CD14-positive monocyte (primary cell): ENCODE measurements around the gene IFNL1. TPM values are rescaled to one million over a fixed set of nuclear protein-coding genes. Genes with fewer than 3 reads are reported as not detected.

Source experiments
- DNase-seq, 3 donors: peaks; one replicate each; pipeline ENCODE4 v3.0.0-alpha.2; 2011 to 2022
- H2AFZ ChIP-seq: 2 replicates; pipeline ENCODE4 v1.6.0; 2012; ENCODE audit warnings: mild to moderate bottlenecking, low read depth, low read length, inconsistent platforms; ENCODE audit not compliant: insufficient read depth, poor library complexity, severe bottlenecking
- H3K27ac ChIP-seq, 2 donors: 1 replicate in 1 of 2; 2 replicates in 1 of 2; pipeline ENCODE4 v1.5.1; 2012 to 2013; ENCODE audit warnings: low read length in 2 of 2, control low read depth in 1 of 2, inconsistent platforms in 1 of 2, low read depth in 1 of 2, mild to moderate bottlenecking in 1 of 2
- H3K27me3 ChIP-seq, 2 donors: one replicate each; pipeline versions ENCODE4 v1.6.0 to v1.6.1; 2011 to 2013; ENCODE audit warnings: low read length in 2 of 2; ENCODE audit not compliant: control insufficient read depth in 2 of 2, insufficient read depth in 2 of 2
- H3K36me3 ChIP-seq, 2 donors: replicated peaks in 1 of 2; 1 replicate in 1 of 2; 2 replicates in 1 of 2; pipeline versions ENCODE4 v1.5.1 to v1.6.1; 2012 to 2013; ENCODE audit warnings: low read length in 2 of 2, control low read depth in 1 of 2, inconsistent platforms in 1 of 2, mild to moderate bottlenecking in 1 of 2; ENCODE audit not compliant: insufficient read depth in 2 of 2, control insufficient read depth in 1 of 2
- H3K4me1 ChIP-seq, 2 donors: 1 replicate in 1 of 2; 2 replicates in 1 of 2; pipeline versions ENCODE4 v1.5.1 to v1.6.1; 2012 to 2013; ENCODE audit warnings: low read length in 2 of 2, control low read depth in 1 of 2, inconsistent platforms in 1 of 2, mild to moderate bottlenecking in 1 of 2, moderate library complexity in 1 of 2; ENCODE audit not compliant: insufficient read depth in 2 of 2, control insufficient read depth in 1 of 2
- H3K4me2 ChIP-seq: replicated peaks from 2 replicates; pipeline ENCODE3; 2012; ENCODE audit warnings: low read length, moderate library complexity, mild to moderate bottlenecking; ENCODE audit not compliant: poor library complexity, severe bottlenecking; ENCODE audit errors: extremely low read depth
- H3K4me3 ChIP-seq, 3 experiments: fragments of 200-600 bp in 1 of 3; sonication (generic) in 1 of 3; replicated peaks in 1 of 3; 1 replicate in 2 of 3; 2 replicates in 1 of 3; pipeline ENCODE4 v1.5.1; 2011 to 2013; ENCODE audit warnings: low read length in 3 of 3, mild to moderate bottlenecking in 3 of 3, control low read depth in 2 of 3, low read depth in 2 of 3, inconsistent platforms in 1 of 3, moderate library complexity in 1 of 3
- H3K79me2 ChIP-seq: 2 replicates; pipeline ENCODE4 v1.6.0; 2012; ENCODE audit warnings: mild to moderate bottlenecking, control low read depth, inconsistent platforms, low read length, moderate library complexity; ENCODE audit not compliant: insufficient read depth
- H3K9ac ChIP-seq: 2 replicates; pipeline ENCODE4 v1.6.0; 2017; ENCODE audit warnings: low read length, mild to moderate bottlenecking; ENCODE audit not compliant: insufficient read depth, poor library complexity, severe bottlenecking
- H3K9me3 ChIP-seq, 2 donors: replicated peaks in 1 of 2; 1 replicate in 1 of 2; 2 replicates in 1 of 2; pipeline versions ENCODE4 v1.5.1 to v1.6.1; 2012 to 2013; ENCODE audit warnings: low read length in 2 of 2, control low read depth in 1 of 2; ENCODE audit not compliant: control insufficient read depth in 1 of 2, insufficient read depth in 1 of 2
- H4K20me1 ChIP-seq: 2 replicates; pipeline ENCODE4 v1.6.0; 2012; ENCODE audit warnings: mild to moderate bottlenecking, low read length, control low read depth, moderate library complexity; ENCODE audit not compliant: insufficient read depth
- H3K27ac Mint-ChIP-seq, 7 donors: one replicate each; pipeline ENCODE4 v1.8.0; 2020; ENCODE audit warnings: mild to moderate bottlenecking in 7 of 7, mixed read lengths in 7 of 7, moderate library complexity in 6 of 7, inconsistent platforms in 2 of 7
- H3K27me3 Mint-ChIP-seq, 3 donors: one replicate each; pipeline ENCODE4 v1.8.0; 2021 to 2022; ENCODE audit warnings: low read depth in 3 of 3, mild to moderate bottlenecking in 3 of 3, mixed read lengths in 3 of 3, moderate library complexity in 3 of 3, inconsistent platforms in 1 of 3
- H3K36me3 Mint-ChIP-seq, 2 donors: one replicate each; pipeline ENCODE4 v1.8.0; 2020; ENCODE audit warnings: mixed read lengths in 2 of 2, inconsistent platforms in 1 of 2, mild to moderate bottlenecking in 1 of 2
- H3K4me1 Mint-ChIP-seq: one replicate; pipeline ENCODE4 v1.8.0; 2020; ENCODE audit warnings: mild to moderate bottlenecking, mixed read lengths
- H3K4me3 Mint-ChIP-seq, 2 donors: one replicate each; pipeline ENCODE4 v1.8.0; 2020; ENCODE audit warnings: mild to moderate bottlenecking in 2 of 2, mixed read lengths in 2 of 2, moderate library complexity in 1 of 2
- H3K9me3 Mint-ChIP-seq, 7 donors: one replicate each; pipeline ENCODE4 v1.8.0; 2020 to 2022; ENCODE audit warnings: mixed read lengths in 7 of 7, mild to moderate bottlenecking in 6 of 7, moderate library complexity in 6 of 7, inconsistent platforms in 2 of 7
- WGBS: methylation state at CpG from one replicate; pipeline ENCODE4 v1.1.5; 2013; ENCODE audit warnings: missing lambda C conversion rate; ENCODE audit not compliant: insufficient coverage; 5-methylcytosine and 5-hydroxymethylcytosine counted together
- intact Hi-C, 2 donors: fragments of 100-400 bp; cut with micrococcal nuclease; formaldehyde crosslinking; loops; one replicate each; pipeline versions ENCODE4 v1.15.0 to v1.15.1; 2023
- polyA plus RNA-seq, 3 donors: library from polyadenylated mRNA; depleted of rRNA in 1 of 3; unstranded in 2 of 3; stranded (reverse) in 1 of 3; fragments of 300-500 nt in 2 of 3; fragments of >200 nt in 1 of 3; fragmentation: Illumina TruSeq in 2 of 3; gene quantifications; 1 replicate in 2 of 3; 2 replicates in 1 of 3; pipeline ENCODE4 v1.2.3, GENCODE V29; 2012 to 2021
- TF ChIP-seq, protein P1 (sequence below): fragments of 200-600 bp; IDR thresholded peaks from one replicate; pipeline ENCODE4 v1.8.0; 2022; ENCODE audit warnings: antibody characterized with exemption, mild to moderate bottlenecking

The IFNL1 gene
- polyA plus RNA-seq, 3 donors, result not detected

- Mint-ChIP-seq H3K27ac (peak overlapping the region; percentile 89 to 99 (median 97)), H3K27me3 (peaks cover 0 to 3% (median 2%) of the 10 kb centered on the region in 3 donors), H3K9me3 (peaks cover 0 to 7% (median 4%) of the 10 kb centered on the region in 7 donors), H3K4me3 (peak overlapping the region; percentile 98 to 99), H3K36me3 (peaks cover 24 to 34% of the 10 kb centered on the region in 2 donors), H3K4me1 (peaks cover 59% of the 10 kb centered on the region)
- Histone ChIP-seq H3K4me2 (peak overlapping the region; percentile 87), H3K27ac (peak overlapping the region; percentile 94), H3K4me3 (peak overlapping the region; percentile 93 to 98 (median 96)), H4K20me1 (peaks cover 33% of the 10 kb centered on the region), H2AFZ (peak overlapping the region; percentile 84), H3K9ac (peak overlapping the region; percentile 84), H3K79me2 (peaks cover 82% of the 10 kb centered on the region), H3K27me3 (no peaks in the 10 kb centered on the region), H3K4me1 (peaks cover 57 to 75% of the 10 kb centered on the region in 2 donors), H3K9me3 (no peaks in the 10 kb centered on the region), H3K36me3 (peaks cover 14 to 28% of the 10 kb centered on the region in 2 donors)
- TF ChIP-seq, protein P1, sequence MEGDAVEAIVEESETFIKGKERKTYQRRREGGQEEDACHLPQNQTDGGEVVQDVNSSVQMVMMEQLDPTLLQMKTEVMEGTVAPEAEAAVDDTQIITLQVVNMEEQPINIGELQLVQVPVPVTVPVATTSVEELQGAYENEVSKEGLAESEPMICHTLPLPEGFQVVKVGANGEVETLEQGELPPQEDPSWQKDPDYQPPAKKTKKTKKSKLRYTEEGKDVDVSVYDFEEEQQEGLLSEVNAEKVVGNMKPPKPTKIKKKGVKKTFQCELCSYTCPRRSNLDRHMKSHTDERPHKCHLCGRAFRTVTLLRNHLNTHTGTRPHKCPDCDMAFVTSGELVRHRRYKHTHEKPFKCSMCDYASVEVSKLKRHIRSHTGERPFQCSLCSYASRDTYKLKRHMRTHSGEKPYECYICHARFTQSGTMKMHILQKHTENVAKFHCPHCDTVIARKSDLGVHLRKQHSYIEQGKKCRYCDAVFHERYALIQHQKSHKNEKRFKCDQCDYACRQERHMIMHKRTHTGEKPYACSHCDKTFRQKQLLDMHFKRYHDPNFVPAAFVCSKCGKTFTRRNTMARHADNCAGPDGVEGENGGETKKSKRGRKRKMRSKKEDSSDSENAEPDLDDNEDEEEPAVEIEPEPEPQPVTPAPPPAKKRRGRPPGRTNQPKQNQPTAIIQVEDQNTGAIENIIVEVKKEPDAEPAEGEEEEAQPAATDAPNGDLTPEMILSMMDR, result no peak
- intact Hi-C loops, result no loop called here
- peak in 1 of 3 donors; percentile 36 for DNase-seq
- WGBS, result 0% methylated on average over 5 of the region's 6 CpGs
Observed at GRCh38 chr19:39335168-39335548, 39.0 kb downstream of the IFNL1 start.

DNA sequence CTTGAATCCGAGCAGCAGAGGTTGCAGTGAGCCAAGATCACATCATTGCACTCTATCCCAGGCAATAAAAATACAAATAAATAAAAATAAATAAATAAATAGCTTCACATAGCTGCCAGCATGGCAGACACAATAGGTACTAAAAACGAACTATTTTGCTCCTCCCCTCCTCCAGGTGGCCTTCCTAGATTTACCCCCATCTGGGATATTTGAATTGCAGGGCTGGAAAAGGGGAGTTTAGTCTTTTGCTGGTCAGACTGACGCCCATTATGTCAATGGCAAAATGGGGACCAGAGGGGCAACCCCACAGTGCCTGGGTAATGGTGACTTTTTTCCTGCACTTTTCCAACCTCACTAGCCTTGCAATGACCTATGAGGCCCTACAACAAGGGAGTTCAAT lies 40.3 kb downstream of the IFNL1 start:
- Mint-ChIP-seq H3K36me3 (peaks cover 15 to 21% of the 10 kb centered on the region in 2 donors), H3K27ac (peak overlapping the region; percentile 89 to 99 (median 97)), H3K4me3 (peak overlapping the region; percentile 98 to 99), H3K4me1 (peaks cover 64% of the 10 kb centered on the region), H3K27me3 (peaks cover 0 to 3% (median 2%) of the 10 kb centered on the region in 3 donors), H3K9me3 (peaks cover 0 to 7% (median 4%) of the 10 kb centered on the region in 7 donors)
- Histone ChIP-seq H3K9me3 (no peaks in the 10 kb centered on the region), H3K4me1 (peaks cover 66 to 79% of the 10 kb centered on the region in 2 donors), H3K9ac (no peak overlapping the region), H3K27ac (peak overlapping the region; percentile 94), H3K4me2 (peak overlapping the region; percentile 87), H3K36me3 (peaks cover under 1 to 14% of the 10 kb centered on the region in 2 donors), H3K27me3 (no peaks in the 10 kb centered on the region), H3K79me2 (peaks cover 82% of the 10 kb centered on the region), H3K4me3 (peak overlapping the region in 1 of 3 experiments; percentile 98), H4K20me1 (peaks cover 20% of the 10 kb centered on the region), H2AFZ (no peak overlapping the region)
- intact Hi-C loops, result no loop called here
- TF ChIP-seq, protein P1, result no peak
- whole genome bisulfite sequencing, result no CpG with 5 or more reads among the region's 3 CpGs
- DNase-seq, result no peak
